ENCODE data around the gene ZBTB7C. TPM values are rescaled to one million over a fixed set of nuclear protein-coding genes. Genes with fewer than 3 reads are reported as not detected.

Gene ZBTB7C
- total RNA-seq, 2 experiments from 2014 or later = not detected

GRCh38 chr18:48201337-48202005 is 207.7 kb downstream of the ZBTB7C start:
- CTCF ChIA-PET = no interaction called here
- Mint-ChIP-seq H3K9me3 (peaks cover 2% of the 10 kb centered on the region), H3K4me1 (ENCODE audit: low read depth) (no peaks in the 10 kb centered on the region), H3K4me3 (no peak overlapping the region), H3K36me3 (ENCODE audit: low read depth) (no peaks in the 10 kb centered on the region), H3K27me3 (peaks cover 24% of the 10 kb centered on the region), H3K27ac (no peak overlapping the region)
- TF ChIP-seq CTCF (IDR thresholded peaks at IDR 0.05) = no peak
- intact Hi-C loops (cut with micrococcal nuclease) = no loop called here
- no peak for DNase-seq
- no peak for ATAC-seq
- POLR2A ChIA-PET = no interaction called here

GRCh38 chr18:48200631-48201336 is 208.4 kb downstream of the ZBTB7C start:
- Mint-ChIP-seq H3K4me1 (ENCODE audit: low read depth) (no peaks in the 10 kb centered on the region), H3K9me3 (peaks cover 2% of the 10 kb centered on the region), H3K36me3 (ENCODE audit: low read depth) (no peaks in the 10 kb centered on the region), H3K27me3 (peaks cover 24% of the 10 kb centered on the region), H3K4me3 (no peak overlapping the region), H3K27ac (no peak overlapping the region)
- ChIA-PET CTCF (no interaction called here), POLR2A (no interaction called here)
- intact Hi-C loops (cut with micrococcal nuclease) = no loop called here
- ATAC-seq = no peak
- DNase-seq = no peak
- TF ChIP-seq CTCF (IDR thresholded peaks at IDR 0.05) = no peak

- ChIA-PET POLR2A (no interaction called here), CTCF (no interaction called here)
Observed at GRCh38 chr18:48199399-48199798, 209.8 kb downstream of the ZBTB7C start.

GRCh38 chr18:48197819-48198218 is 211.4 kb downstream of the ZBTB7C start:
- CTCF ChIA-PET = no interaction called here
- intact Hi-C loops (cut with micrococcal nuclease) = no loop called here

More at GRCh38 chr18:48199399-48199798, 209.8 kb downstream of the ZBTB7C start:
- intact Hi-C loops (cut with micrococcal nuclease) = no loop called here
- TF ChIP-seq CTCF (IDR thresholded peaks at IDR 0.05) = no peak
- H3K9me3 Mint-ChIP-seq = peaks cover 2% of the 10 kb centered on the region
- H3K4me1 Mint-ChIP-seq (ENCODE audit: low read depth) = no peaks in the 10 kb centered on the region
- ATAC-seq = no peak
- DNase-seq = no peak
- H3K27me3 Mint-ChIP-seq = peaks cover 22% of the 10 kb centered on the region
- no peak overlapping the region for H3K4me3 Mint-ChIP-seq
- H3K36me3 Mint-ChIP-seq (ENCODE audit: low read depth) = no peaks in the 10 kb centered on the region
- H3K27ac Mint-ChIP-seq = no peak overlapping the region

More at GRCh38 chr18:48197819-48198218, 211.4 kb downstream of the ZBTB7C start:
- no peak overlapping the region for H3K4me3 Mint-ChIP-seq
- POLR2A ChIA-PET = no interaction called here
- no peaks in the 10 kb centered on the region for H3K36me3 Mint-ChIP-seq (ENCODE audit: low read depth)
- peaks cover 2% of the 10 kb centered on the region for H3K9me3 Mint-ChIP-seq
- ATAC-seq (no peak), DNase-seq (no peak)
- H3K4me1 Mint-ChIP-seq (ENCODE audit: low read depth) = no peaks in the 10 kb centered on the region
- H3K27me3 Mint-ChIP-seq = peaks cover 21% of the 10 kb centered on the region
- H3K27ac Mint-ChIP-seq = no peak overlapping the region
- no peak for TF ChIP-seq CTCF (IDR thresholded peaks at IDR 0.05)

Measured in activated CD8-positive, alpha-beta T cell treated with anti-CD3 and anti-CD28 coated beads for 36 hours (primary cell).